Coronary artery (tissue), 2 donors: ENCODE data around the gene PSD4.
A peak's percentile ranks its signal among the peaks of the same experiment; 100 is the strongest.
"Not testable (repeated sequence)": the region's sequence is repeated elsewhere in the genome, so short reads cannot be mapped to it uniquely, and the experiment has no call there.

Source experiments
- DNase-seq: peaks from one replicate; pipeline ENCODE4 v3.0.0-alpha.2; 2017; ENCODE audit warnings: low spot score
- H3K27ac ChIP-seq, 2 donors: fragments of 200-600 bp; sonication (generic); one replicate each; pipeline ENCODE4 v1.5.1; 2016 to 2019
- H3K4me3 ChIP-seq: fragments of 200-600 bp; sonication (generic); 2 replicates; pipeline ENCODE4 v1.5.1; 2016; ENCODE audit warnings: mild to moderate bottlenecking, moderate library complexity
- TF ChIP-seq, protein P1 (sequence below): fragments of 200-600 bp; sonication (generic); IDR thresholded peaks from one replicate; pipeline ENCODE4 v1.5.1; 2019; ENCODE audit warnings: antibody characterized with exemption

Gene PSD4

GRCh38 chr2:113234721-113235346 lies 61.1 kb downstream of the PSD4 start:
- DNase-seq = no peak
- Histone ChIP-seq H3K27ac (peak overlapping the region; percentile 42 to 54), H3K4me3 (peak overlapping the region; percentile 62)
- TF ChIP-seq, protein P1, sequence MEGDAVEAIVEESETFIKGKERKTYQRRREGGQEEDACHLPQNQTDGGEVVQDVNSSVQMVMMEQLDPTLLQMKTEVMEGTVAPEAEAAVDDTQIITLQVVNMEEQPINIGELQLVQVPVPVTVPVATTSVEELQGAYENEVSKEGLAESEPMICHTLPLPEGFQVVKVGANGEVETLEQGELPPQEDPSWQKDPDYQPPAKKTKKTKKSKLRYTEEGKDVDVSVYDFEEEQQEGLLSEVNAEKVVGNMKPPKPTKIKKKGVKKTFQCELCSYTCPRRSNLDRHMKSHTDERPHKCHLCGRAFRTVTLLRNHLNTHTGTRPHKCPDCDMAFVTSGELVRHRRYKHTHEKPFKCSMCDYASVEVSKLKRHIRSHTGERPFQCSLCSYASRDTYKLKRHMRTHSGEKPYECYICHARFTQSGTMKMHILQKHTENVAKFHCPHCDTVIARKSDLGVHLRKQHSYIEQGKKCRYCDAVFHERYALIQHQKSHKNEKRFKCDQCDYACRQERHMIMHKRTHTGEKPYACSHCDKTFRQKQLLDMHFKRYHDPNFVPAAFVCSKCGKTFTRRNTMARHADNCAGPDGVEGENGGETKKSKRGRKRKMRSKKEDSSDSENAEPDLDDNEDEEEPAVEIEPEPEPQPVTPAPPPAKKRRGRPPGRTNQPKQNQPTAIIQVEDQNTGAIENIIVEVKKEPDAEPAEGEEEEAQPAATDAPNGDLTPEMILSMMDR = no peak

GRCh38 chr2:113235347-113236226 lies 61.8 kb downstream of the PSD4 start:
- Histone ChIP-seq H3K4me3 (peak overlapping the region; percentile 62), H3K27ac (peak overlapping the region; percentile 42 to 54)
- not testable (repeated sequence) for DNase-seq

- peak overlapping the region; percentile 62 for H3K4me3 ChIP-seq
- DNase-seq = no peak
- TF ChIP-seq, protein P1 = no peak
- peak overlapping the region; percentile 41 to 42 for H3K27ac ChIP-seq
These were observed 62.8 kb downstream of the PSD4 start for GRCh38 chr2:113236367-113237159.

DNA sequence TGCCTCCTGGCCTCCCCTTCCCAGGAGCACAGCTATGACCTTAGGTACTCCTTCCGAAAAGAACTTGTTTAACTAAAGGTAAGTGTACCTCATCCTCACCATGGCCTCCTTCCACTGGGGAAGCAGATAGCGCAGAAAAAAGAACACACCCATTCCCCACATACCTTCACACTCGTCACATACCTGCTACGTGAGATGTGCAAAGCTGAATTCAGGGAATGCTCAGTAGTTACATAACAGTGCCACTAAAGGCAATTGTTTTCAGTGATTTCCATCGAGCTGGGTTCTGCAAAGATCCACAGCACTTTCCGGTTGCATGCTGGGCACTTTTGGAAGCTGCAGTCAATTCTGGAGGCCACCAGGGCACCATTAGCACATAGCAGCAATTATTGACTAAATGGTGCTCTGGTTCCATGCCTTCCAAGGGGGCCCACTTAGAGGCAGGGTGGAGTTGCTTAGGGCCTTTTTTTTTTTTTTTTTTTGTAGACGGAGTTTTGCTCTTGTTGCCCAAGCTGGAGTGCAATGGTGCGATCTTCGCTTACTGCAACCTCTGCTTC lies 63.9 kb downstream of the PSD4 start:
- Histone ChIP-seq H3K27ac (no peak overlapping the region), H3K4me3 (no peak overlapping the region)
- no peak for DNase-seq
- TF ChIP-seq, protein P1 = no peak

- Histone ChIP-seq H3K27ac (peak overlapping the region; percentile 25 to 88), H3K4me3 (no peak overlapping the region)
- DNase-seq = no peak
- TF ChIP-seq, protein P1 = no peak
These were observed 65.4 kb downstream of the PSD4 start for GRCh38 chr2:113238871-113239839.

- DNase-seq = peak; percentile 91
- H3K4me3 ChIP-seq = peak overlapping the region; percentile 11
- H3K27ac ChIP-seq = peak overlapping the region; percentile 25 to 88
- TF ChIP-seq, protein P1 = no peak
These were observed 66.6 kb downstream of the PSD4 start for GRCh38 chr2:113240150-113240914.
